GM21423 (cell line): ENCODE measurements around the gene FUT8.
"Not testable (repeated sequence)": the region's sequence is repeated elsewhere in the genome, so short reads cannot be mapped to it uniquely, and the experiment has no call there.

Experiments
- ATAC-seq: cut with Tn5 transposase; IDR thresholded peaks from one replicate; pipeline ENCODE4 v1.9.1; 2021; ENCODE audit warnings: mild to moderate bottlenecking, moderate library complexity; ENCODE audit not compliant: unreplicated experiment

The FUT8 gene

DNA sequence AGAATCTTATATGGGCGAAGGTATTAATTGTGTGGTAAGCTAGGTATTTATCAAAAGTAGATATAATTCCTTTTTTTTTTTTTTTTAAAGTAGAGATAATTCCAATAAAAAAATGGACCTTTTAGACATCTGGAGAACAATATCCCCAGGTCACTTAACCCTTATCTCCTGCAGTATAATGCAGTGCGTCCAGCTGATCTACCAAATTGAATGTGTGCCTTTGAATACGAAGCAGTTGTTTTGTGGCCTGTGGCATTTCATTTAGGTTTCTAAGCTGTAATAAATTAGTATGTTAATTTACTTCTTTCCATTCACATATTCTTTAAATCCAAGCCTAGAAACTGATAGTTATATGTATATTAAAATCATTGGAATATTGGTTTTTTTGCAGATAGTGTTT is 3.1 kb downstream of the FUT8 start:
- no peak for ATAC-seq

DNA sequence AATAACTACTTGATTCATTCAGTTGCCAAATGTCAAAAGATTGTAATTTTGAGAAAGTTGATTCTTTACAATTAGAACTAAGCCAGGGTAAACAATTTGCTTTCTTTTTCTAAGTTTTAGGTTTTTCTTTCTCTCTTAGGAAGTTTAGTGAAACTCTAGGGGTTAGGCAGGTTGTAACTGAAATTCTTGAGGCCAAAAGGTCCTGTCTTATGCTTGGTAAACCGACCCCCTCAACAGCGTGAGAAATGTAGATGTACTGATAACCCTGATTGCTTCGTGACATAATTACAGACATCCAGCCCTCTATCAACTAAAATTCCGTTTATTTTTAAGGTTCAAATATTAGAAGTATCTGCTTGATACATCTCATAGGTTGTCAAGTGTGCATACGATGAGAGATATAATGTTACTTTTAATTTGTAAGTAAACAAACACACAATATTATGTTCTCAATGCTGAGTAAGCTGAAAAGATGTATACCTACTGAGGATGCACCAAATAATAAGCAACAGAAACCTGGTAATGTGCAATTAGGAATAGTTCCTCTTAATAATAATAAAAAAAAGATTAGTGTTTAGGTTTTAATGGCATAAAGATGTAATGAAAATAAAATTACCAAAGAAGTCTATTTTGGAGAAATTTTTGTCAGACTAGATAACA is 7.2 kb downstream of the FUT8 start:
- ATAC-seq, result no peak

GRCh38 chr14:65421201-65421981 is 8.9 kb downstream of the FUT8 start:
- ATAC-seq, result no peak

DNA sequence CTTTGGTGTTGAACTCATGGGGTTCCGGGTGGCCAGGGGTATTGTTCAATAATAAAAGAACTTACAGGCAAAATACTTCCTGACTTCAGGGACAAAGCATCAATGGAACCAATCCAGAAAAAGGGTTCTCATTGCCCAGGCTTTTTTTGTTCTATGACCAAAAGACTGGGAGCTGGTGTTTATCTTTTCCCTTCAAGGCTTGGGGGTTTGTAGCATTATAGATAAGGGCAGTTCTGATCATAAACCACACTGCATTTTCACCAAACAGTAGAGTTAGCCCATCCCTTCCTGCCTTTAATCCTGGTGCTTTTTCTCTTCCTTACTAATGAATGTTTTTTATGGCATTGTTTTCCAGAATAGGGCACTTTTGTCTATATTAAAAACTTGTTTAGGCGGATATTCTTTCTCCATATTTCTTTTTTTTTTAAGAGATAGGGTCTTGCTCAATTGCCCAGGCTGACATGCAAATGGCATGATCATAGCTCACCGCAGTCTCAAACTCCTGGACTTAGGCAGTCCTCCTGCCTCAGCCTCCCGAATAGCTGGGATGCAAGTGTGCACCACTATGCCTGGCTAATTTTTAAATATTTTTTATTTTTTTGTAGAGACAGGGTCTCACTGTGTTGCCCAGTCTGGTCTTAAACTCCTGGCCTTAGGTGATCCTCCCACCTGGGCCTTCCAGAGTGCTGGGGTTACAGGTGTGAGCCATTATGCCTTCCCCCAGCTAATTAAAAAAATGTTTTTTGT is 9.7 kb downstream of the FUT8 start:
- no peak for ATAC-seq

DNA sequence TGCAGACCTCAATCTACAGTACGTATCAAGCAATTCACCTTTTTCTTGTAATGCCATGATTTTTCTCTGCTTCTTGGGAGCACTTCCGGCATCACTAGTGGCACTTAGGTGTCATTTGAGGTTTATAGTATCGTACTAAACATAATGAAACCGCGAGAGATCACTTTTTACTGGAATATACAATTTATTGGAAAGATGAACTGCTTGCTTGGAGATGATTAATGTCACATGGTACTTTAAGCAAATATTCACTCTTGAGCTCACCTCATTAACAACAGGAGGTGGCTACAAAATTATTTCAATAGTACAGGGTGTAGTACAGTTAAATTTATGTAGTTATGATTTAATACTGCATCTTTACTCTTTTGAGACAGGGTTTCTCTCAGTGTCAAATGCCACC is 11.5 kb downstream of the FUT8 start:
- no peak for ATAC-seq

DNA sequence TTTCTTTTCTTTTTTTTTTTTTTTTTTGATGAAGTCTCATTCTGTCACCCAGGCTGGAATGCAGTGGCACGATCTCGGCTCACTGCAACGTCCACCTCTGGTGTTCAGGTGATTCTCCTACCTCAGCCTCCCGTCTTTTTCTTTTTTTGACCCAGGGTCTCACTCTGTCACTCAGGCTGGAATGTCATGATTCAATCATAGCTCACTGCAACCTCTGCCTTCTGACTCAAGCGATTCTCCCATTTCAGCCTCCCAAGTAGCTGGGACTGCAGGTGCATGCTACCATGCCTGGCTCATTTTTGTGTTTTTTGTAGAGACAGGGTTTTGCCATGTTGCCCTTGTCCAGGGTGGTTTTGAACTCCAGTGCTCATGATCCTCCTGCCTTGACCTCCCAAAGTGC is 12.0 kb downstream of the FUT8 start:
- ATAC-seq, result no peak

- no peak for ATAC-seq
Measured at GRCh38 chr14:65425885-65426284, 13.4 kb downstream of the FUT8 start.

GRCh38 chr14:65426902-65427301 is 14.4 kb downstream of the FUT8 start:
- ATAC-seq, result not testable (repeated sequence)

GRCh38 chr14:65428691-65429090 is 16.2 kb downstream of the FUT8 start:
- no peak for ATAC-seq

DNA sequence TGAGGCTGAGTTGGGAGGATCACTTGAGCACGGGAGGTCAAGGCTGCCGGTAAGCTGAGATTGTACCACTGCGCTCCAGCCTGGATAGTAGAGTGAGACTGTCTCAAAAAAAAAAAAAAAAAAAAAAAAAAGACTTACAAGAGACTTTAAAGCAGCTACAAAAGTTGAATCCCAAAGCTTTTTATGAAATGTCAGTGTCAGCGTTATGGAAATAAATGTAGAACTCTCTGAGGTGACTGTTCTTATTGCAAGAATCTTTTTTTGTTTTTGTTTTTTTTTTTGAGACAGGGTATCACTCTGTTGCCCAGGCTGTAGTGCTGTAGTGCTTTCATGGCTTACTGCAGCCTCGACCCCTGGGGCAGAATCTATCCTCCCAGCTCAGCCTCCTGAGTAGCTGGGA is 17.2 kb downstream of the FUT8 start:
- ATAC-seq, result no peak

DNA sequence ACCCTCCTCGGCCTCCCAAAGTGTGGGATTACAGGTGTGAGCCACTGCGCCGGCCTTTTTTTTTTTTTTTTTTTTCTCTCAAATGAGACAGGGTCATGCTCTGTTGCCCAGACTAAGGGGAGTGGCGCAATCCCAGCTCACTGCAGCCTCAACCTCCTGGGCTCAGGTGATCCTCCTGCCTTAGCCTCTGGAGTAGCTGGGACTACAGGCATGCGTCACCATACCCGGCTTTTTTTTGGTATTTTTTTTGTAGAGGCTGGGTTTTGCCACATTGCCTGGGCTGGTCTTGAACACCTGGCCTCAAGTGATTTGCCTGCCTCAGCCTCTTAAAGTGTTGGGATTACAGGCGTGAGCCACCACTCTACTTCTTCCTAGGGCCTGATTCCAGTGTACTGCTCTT is 18.7 kb downstream of the FUT8 start:
- ATAC-seq, result no peak

GRCh38 chr14:65431951-65432350 is 19.4 kb downstream of the FUT8 start:
- no peak for ATAC-seq

- no peak for ATAC-seq
Measured at GRCh38 chr14:65432361-65432948, 19.9 kb downstream of the FUT8 start.

DNA sequence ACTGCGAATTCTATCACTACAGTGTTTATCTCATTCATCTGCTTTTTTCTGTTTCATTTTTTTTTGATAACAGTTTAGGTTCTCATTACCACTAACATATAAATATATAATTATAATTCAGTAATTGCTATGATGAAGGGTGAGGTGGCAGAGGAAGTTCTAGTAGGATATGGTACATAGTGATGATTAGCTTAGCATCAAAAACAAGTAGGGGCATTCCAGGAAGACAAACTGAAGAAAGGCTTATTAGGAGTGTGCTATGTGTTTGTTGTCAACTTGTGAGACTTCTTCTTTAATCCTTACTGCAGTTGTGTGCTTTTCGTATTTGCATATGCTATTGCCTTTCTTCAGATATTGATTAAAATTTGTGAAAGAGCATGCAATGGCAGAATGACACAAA is 20.6 kb downstream of the FUT8 start:
- no peak for ATAC-seq

GRCh38 chr14:65433646-65434045 is 21.1 kb downstream of the FUT8 start:
- ATAC-seq, result no peak

DNA sequence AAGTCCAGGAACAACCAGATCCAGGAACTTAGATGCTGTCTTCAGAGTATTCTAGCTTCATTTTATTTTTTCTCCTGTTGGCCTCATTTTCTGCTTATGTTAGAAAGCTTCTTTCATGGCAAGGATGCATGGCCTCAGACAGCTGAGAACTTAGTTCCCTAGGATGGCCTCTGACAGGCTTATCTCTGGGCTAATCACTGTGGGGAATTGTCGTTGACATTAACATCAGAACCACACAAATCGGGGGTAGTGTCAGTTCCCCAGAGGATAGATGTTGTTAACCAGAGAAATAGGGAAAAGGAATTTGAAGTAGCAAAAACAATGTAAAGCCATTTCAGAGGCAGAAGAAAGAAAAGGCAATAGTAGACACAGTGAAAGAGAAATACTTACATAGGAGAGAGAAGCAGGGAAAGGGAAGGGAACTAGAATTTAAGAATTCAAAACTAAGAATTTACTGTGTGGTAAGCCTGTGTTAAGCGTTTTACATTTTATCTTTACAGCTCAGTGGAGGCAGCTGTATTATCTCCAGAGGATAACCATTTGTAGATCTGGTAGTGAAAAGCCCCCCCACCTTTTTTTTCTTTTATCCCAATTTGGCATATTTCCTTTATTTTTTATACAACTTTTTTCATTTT is 21.8 kb downstream of the FUT8 start:
- no peak for ATAC-seq

- no peak for ATAC-seq
Measured at GRCh38 chr14:65438266-65438933, 25.9 kb downstream of the FUT8 start.

GRCh38 chr14:65439117-65439516 is 26.6 kb downstream of the FUT8 start:
- ATAC-seq, result no peak

DNA sequence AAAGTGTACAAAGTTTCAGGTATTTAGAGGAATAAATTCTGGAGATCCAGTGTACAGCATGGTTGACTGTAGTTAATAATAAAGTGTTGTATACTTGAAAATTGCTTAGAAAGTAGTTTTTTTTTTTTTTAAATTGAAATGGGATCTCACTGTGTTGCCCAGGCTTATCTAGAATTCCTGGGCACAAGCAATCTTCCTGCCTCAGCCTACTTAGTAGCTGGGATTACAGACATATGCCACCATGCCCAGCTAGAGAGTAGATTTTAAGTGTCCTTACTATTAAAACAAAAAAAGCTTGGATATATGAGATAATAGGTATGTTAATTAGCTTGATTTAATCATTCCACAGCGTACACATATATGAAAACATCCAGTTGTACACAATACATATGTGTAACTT is 27.7 kb downstream of the FUT8 start:
- ATAC-seq, result no peak

DNA sequence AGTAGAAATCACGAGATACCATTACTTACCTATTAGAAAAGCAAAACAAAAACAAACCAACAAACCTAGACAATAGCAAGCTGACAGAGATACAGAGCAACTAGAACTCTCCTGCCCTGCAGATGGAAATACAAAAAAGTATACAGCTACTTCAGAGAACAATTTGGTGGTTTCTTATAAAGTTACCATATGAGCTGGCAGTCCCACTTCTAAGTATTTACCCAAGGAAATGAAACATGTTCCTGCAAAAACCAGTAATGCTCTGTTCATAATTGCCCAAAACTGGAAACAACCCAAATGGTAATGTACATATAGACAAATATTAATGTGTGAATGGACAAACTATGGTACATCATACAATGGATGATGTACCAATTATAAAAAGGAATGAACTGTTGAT is 31.7 kb downstream of the FUT8 start:
- no peak for ATAC-seq

DNA sequence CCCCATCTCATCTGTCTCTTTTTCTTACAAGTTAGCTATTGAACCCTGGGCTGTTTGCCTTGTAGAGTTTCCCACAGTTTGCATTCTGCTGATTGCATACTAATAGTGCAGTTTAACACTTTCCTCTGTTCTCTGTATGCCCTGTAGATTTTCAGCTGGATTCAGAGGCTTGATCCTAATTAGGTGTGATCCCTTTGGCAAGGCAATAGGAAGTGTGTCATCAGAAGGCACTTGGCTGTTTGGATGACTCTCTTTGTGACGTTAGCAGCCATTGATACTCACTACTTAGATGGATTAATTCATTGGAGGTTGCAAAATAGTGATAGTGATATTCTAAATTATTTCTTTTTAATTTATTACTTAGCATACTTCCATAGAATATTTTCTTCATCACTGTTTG is 33.6 kb downstream of the FUT8 start:
- no peak for ATAC-seq
